HG03066 (cell line): ENCODE data around the gene TMEM101.
"Not testable (repeated sequence)": the region's sequence is repeated elsewhere in the genome, so short reads cannot be mapped to it uniquely, and the experiment has no call there.

ENCODE experiments used
- ATAC-seq: cut with Tn5 transposase; IDR thresholded peaks from one replicate; pipeline ENCODE4 v1.9.1; 2021; ENCODE audit warnings: low read depth; ENCODE audit not compliant: unreplicated experiment

Gene TMEM101

DNA sequence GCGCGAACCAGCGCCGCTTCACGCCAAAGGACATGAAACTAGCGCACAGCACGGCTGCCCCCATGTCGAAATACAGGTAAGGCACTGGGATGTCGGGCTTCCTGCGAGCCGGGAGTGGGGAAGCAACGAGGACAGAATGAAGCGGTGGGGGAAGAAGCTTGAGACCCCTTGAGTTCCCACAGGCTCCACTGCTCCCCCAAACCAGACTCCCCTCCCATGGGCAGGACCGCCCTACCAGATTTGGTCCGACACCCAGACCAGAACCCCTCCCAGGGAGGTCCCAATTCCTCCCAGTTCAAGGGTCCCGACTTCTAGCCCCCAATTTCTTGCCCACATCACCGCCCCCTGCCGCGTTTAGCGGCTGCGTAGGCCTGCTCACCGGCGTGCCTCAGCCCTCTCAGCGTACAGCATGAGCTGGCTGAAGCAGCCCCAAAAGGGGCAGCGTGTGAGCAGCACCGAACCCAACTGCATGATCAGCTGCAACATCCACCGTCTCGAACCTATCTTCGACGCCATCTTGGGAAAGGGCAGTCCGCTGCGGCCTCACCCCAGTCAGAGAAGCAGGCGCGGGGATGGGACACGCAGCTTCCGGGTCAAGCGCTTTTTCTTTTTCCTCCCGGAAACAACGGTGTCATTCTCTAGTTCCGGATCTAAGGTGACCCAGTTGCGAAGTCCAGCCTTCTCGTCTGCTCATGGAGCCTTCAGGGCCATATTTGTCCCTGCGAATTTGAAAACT, at the start of gene TMEM101:
TSS of gene TMEM101 (minus strand) at position 527 of the 736 bp plus-strand sequence. CDS start at position 516, 11 bp downstream.
- ATAC-seq: peak; percentile 93

DNA sequence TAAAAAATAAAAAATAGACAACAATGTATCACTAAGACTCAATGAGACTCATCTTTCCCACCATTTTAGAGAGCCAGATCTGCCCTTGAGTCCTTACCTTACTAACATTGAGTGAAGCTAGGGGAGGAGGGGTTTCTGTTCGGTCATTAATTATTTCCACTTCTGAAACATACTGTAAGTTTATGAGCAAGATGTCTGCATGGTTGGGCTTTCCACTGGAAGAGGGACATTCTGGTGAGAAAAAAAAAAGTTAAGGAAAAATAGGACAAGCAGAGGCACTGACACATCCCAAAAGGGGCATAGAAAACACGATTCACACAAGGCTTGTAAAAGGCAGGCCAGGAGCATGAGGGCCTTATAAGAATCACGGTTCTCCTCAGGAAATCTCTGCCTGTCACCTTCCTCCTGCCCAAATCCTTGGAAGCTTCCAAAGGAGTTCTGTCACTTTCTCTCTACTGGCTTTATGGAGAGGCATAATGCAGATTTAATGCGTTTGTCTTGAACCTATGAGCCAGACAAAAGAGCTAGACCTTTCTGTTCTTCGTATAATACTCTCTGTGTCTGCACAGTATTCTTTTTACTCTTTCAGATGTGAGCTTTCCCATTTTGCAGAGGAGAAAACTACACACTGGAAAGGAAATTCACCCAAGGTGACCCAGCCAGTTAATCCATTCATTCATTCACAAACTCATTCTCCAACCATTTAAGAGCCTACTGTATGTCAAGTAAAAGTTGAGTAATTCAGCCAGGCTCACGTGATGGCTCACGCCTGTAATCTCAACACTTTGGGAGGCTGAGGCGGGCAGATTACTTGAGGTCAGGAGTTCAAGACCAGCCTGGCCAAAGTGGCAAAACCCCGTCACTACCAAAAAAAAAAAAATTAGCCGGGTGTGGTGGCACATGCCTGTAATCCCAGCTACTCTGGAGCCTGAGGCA, 49.2 kb upstream of the TMEM101 start:
- ATAC-seq: no peak

DNA sequence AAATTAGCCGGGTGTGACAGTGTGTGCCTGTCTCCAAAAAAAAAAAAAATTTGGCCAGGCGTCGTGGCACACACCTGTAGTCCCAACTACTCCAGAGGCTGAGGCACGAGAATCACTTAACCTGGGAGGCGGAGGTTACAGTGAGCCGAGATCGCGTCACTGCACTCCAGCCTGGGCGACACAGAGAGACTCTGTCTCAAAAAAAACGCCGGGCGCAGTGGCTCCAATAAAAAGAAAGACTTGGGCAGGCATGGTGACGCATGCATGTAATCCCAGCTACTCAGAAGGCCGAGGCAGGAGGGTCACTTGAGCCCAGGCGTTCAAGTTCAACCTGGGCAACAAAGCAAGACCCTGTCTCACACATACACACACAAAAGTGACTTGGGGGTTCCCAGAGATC, 48.1 kb upstream of the TMEM101 start:
- ATAC-seq: no peak

DNA sequence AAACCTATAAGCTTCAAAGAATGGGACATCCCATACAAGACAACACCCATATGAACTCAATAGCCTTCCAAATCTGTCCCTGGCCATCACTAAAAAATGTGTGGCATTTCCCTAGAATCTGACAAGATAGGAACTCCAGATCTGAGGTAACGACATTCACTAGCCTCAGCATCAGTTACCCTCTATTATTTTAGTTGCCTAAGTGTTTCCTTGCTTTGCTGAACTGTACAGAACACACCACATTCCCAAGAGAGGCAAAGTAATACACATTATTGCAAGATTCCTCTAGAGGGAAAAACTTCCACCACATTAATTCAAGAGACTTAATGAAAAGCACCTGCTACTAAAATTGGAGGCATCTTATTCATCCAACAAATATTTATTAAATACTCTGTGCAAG, 46.7 kb upstream of the TMEM101 start:
- ATAC-seq: no peak

DNA sequence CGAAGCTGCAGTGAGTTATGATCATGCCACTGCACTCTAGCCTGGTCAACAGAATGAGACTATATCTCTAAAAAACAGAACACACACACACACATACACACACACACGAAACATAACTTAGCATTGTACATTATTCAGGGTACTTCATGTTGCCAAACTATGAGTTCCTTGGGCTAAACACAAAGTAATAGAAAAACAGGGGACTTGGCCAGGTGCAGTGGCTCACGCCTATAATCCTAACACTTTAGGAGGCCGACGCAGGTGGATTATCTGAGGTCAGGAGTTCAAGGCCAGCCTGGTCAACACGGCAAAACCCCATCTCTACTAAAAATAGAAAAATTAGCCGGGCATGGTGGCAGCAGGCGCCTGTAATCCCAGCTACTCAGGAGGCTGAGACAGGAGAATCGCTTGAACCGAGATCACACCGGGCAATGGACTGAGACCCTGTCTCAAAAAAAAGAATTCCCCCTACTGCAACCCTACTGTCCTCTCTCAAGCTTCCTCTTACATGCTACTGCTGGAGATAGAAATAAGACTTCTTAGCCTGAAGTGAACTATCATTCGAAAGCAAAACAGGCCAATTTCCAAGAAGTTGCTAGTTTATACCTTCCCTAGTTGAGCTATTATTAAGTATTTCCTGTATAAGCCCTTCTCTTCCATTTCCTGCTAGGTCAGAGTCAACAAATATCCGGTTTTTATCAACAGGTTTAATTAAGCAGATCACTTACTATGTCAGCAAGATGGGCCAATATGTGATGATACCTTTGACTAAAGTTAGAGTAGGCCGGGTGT, 44.5 kb upstream of the TMEM101 start:
- ATAC-seq: no peak

DNA sequence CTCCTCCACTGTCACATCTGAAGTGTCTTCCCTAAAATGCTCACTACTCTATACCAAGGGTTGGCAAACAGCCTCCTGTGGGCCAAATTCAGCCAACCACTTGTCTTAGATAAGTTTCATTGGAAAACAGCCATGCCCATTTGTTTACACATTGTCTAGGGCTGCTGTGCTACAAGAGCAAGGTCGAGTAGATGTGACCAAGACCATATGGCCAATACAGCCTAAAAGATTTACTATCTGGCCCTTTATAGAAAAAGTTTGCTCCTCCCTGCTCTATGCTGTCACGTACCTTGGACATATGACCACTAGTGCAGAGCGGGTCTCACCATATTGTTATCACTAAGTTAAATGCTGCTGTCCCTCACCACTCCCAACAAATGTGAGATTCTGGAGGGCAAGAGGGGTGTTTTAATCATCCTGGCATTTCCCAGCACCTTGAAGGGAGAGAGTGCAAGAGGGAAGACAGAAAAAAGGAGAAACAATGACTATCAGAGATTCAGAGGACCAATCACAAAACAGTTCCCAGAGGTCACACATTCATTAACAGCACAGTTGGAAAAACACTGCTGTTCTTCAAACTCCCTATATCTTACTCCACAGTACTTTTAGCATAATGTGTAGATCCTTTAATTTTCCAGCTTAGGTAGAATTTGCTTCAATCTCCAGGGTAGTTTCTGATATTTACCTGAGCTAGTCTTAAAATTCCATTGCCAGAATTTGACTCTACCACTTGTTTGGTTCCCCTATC, 38.5 kb upstream of the TMEM101 start:
- ATAC-seq: no peak

DNA sequence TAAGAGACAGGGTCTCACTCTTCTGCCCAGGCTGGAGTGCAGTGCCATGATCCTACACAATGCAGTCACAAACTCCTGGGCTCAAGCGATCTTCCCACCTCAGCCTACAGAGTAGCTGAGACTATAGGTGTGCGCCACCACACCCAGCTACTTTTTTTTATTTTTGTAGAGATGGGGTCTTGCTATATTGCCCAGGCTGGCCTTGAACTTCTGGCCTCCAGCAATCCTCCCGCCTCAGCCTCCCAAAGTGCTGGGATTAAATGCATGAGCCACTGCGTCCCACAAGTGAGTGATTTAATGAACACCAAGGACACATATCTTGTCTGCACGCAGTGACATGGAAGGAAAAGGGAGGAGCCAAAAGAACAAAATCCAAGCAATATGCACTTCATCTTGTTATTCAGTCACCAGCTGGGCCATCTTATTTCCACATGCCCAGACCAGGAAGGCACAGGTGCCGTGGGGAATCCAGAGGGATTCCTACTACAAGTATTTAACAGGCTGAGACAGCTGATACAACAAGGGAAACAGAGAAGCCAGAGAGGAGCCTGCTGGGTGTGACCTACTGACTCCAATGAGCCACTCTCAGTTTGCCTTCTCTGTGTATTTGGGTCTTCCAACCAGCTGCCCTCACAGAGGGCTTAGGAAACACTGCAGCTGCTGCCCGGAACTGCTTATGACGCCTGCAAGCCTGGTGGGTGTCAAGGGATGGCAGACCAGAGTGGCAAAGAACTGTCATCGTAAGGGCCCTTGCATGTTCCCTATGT, 34.7 kb upstream of the TMEM101 start:
- ATAC-seq: no peak

- not testable (repeated sequence) for ATAC-seq
These were observed 32.1 kb upstream of the TMEM101 start for GRCh38 chr17:44046893-44047292.

DNA sequence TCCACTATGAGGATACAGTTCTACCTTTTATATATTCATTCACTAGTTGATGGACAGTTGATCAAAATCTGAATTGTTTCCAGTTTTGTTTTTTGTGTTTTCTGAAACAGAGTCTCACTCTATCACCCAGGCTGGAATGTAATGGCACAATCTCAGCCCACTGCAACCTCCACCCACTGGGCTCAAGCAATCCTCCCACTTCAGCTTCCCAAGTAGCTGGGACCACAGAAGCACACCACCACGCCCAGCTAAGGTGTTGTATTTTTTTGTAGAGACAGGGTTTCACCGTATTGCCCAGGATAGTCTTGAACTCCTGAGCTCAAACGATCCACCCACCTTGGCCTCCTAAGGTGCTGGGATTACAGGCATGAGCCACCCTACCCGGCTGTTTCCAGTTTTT, 30.7 kb upstream of the TMEM101 start:
- ATAC-seq: no peak

DNA sequence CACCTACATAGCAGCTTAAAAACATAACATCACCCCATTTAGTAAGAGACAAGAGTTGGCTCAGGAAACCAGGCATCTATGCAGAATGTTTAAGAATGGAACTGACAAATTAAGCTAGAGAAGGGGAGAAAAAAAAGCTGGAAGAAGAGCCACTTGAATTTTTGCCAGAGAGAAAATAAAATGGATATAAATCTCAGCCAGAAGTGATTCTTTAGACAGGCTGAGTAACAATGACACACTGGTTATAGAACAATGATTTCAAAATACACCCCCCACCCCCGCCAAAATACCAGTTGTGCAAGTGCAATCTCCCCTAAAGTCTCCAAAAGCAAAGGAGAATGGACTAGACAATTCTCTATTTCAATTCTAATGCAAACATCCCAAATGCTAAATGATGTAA, 29.3 kb upstream of the TMEM101 start:
- no peak for ATAC-seq

DNA sequence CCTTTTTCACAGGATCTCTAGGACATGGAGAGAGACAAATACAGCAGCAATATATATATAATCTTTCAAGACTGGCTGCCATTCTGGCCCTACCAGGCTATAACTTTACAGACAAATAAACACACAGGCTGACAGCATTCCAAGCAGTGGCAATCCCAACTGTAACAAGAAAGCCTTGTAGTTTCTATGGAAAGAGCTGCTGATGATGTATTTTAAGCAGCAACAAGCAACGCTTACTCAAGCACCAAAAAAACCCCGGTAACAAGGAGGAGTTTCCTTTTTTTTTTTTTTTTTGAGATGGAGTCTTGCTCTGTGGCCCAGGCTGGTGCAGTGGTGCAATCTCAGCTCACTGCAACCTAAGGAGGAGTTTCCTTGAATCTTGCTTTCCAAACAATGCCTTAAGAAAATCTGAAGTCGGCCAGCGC, 28.5 kb upstream of the TMEM101 start:
- ATAC-seq: no peak

- ATAC-seq: no peak
These were observed 25.3 kb upstream of the TMEM101 start for GRCh38 chr17:44039829-44040635.

DNA sequence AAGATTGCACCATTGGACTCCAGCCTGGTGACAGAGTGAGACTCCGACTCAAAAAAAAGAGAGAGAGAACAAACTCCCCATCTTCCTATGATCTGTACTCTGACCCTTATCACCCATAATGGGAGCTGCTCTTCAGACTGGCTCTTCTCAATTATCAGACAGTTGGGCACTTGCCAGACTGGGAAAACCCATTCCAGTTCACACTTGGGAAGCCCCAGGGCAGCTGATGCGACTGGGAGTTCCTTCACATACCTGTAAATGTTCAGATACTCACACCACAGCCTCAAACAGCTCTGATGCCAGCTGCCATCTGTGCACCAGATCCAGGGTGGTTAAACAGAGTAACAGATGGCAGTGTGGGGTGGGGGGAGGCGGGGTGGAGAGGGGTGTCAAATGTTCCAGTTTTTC, 23.8 kb upstream of the TMEM101 start:
- ATAC-seq: no peak

DNA sequence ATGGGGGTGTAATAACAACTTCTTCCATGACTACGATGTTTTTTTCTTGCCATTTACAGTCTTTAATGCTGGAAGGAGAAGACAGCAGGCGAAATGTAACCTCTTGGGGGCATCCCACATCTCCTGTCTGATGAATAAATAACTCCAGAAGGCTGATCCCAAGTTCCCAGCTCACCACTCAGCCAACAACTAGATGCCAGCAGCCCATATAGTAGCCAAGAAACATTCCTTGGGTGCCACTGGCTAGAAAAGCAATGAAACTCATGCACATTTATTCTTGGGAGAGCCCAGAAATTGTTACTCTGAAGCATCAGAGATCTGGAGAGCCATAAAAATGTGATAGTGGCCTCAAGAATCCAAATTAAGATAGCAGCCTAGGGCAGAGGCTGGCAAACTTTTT, 22.7 kb upstream of the TMEM101 start:
- ATAC-seq: no peak

- not testable (repeated sequence) for ATAC-seq
These were observed 19.9 kb upstream of the TMEM101 start for GRCh38 chr17:44034688-44035087.

GRCh38 chr17:44033861-44034408, 19.2 kb upstream of the TMEM101 start:
- no peak for ATAC-seq

- ATAC-seq: no peak
These were observed 15.7 kb upstream of the TMEM101 start for GRCh38 chr17:44030482-44030881.

- ATAC-seq: no peak
These were observed 15.0 kb upstream of the TMEM101 start for GRCh38 chr17:44029736-44030135.
